ENCODE results near the gene LRRC73. TPM values are rescaled to one million over a fixed set of nuclear protein-coding genes. Genes with fewer than 3 reads are reported as not detected.
A peak's percentile ranks its signal among the peaks of the same experiment; 100 is the strongest.
"Not testable (repeated sequence)": the region's sequence is repeated elsewhere in the genome, so short reads cannot be mapped to it uniquely, and the experiment has no call there.

The LRRC73 gene
- total and polyA plus RNA-seq, 9 of the 15 experiments (the other 6 are each of a cell fraction or from before 2014, with no cell fraction given), result 0.07 to 0.55 (median 0.16) TPM; not detected in 3

DNA sequence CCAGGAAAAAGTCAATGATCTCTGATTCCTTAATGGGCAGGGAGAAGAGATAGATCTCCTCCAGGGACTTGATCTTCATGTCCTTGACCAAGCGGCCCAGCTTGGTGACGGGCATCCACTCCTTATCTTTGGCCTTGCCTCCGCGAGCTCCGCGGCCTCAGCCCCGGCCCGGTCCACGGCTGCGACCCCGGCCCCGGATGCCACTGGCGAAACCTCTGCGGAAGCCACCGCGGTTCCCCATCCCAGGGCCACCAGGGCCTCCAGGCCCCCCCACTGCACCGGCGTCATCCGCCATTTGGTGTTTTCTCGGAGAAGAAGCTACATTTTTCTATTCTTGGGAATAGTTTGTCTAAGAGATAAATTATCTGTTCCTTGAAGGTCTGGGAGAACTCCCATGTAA, 29.3 kb upstream of the LRRC73 start:
- H3K9me1 ChIP-seq (ENCODE audit: control insufficient read depth, insufficient read depth, low read length); in situ Hi-C loops (cut with MboI); H3K9ac ChIP-seq (ENCODE audit: insufficient read depth in 1 of 2, low read depth in 2 of 2, low read length in 2 of 2); H3K4me3 ChIP-seq; H3K27me3 ChIP-seq (ENCODE audit: control insufficient read depth in 2 of 2, insufficient read depth in 2 of 2, low read length in 2 of 2); H2AFZ ChIP-seq (ENCODE audit: low read depth, low read length); H3K79me2 ChIP-seq (ENCODE audit: control insufficient read depth, insufficient read depth, low read length); H3K9me3 ChIP-seq (replicated peaks; ENCODE audit: control insufficient read depth, insufficient read depth, low read depth, low read length); intact Hi-C loops (cut with micrococcal nuclease); FAIRE-seq; CTCF ChIA-PET (ENCODE audit: low intra/inter-chr PET ratio); H3K27ac ChIP-seq (ENCODE audit: extremely low read depth, low read depth, low read length); DNase-seq (ENCODE audit: extremely low read depth in 1 of 4, low spot score in 3 of 4); H4K20me1 ChIP-seq (replicated peaks; ENCODE audit: control insufficient read depth, insufficient read depth, low read length); H3K4me1 ChIP-seq (replicated peaks in 1 of 2; ENCODE audit: control insufficient read depth in 2 of 2, insufficient read depth in 2 of 2, low read length in 2 of 2); ATAC-seq; BruUV-seq (replicated peaks); H3K4me2 ChIP-seq (ENCODE audit: insufficient read depth, low read length): not testable (repeated sequence)
- TF ChIP-seq, protein P1, sequence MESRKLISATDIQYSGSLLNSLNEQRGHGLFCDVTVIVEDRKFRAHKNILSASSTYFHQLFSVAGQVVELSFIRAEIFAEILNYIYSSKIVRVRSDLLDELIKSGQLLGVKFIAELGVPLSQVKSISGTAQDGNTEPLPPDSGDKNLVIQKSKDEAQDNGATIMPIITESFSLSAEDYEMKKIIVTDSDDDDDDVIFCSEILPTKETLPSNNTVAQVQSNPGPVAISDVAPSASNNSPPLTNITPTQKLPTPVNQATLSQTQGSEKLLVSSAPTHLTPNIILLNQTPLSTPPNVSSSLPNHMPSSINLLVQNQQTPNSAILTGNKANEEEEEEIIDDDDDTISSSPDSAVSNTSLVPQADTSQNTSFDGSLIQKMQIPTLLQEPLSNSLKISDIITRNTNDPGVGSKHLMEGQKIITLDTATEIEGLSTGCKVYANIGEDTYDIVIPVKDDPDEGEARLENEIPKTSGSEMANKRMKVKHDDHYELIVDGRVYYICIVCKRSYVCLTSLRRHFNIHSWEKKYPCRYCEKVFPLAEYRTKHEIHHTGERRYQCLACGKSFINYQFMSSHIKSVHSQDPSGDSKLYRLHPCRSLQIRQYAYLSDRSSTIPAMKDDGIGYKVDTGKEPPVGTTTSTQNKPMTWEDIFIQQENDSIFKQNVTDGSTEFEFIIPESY (CRISPR knock-in tag; IDR thresholded peaks at IDR 0.05), result peak; percentile 29; the same call in 1 of the 2 replicates
- TF ChIP-seq RBFOX2 (IDR thresholded peaks at IDR 0.05; ENCODE audit: low read depth, low read length) (peak; percentile 37; the same call in 1 of the 2 replicates), POLR2G (IDR thresholded peaks at IDR 0.05; ENCODE audit: low read depth, low read length) (peak; percentile 53; the same call in 1 of the 2 replicates)
- POLR2A ChIA-PET, result interaction anchor here (0.6 to 3.7 kb wide), 3 partner anchors 14 to 319 kb away, joined by 4 to 21 read pairs (median 6); no protein-coding TSS in a partner anchor
- H3K36me3 ChIP-seq (ENCODE audit: control insufficient read depth, insufficient read depth, low read length), result peaks cover 86% of the 10 kb centered on the region
- WGBS (ENCODE audit: insufficient coverage, low coverage, missing lambda C conversion rate), result 93% methylated on average over 16 of the region's 20 CpGs

Measured in K562 (cell line).